HG03439 (cell line): Measurements from ENCODE around the gene SMIM21.

Experiments
- ATAC-seq: cut with Tn5 transposase; IDR thresholded peaks from one replicate; pipeline ENCODE4 v1.9.1; 2021; ENCODE audit warnings: mild to moderate bottlenecking, moderate library complexity; ENCODE audit not compliant: unreplicated experiment

The SMIM21 gene

DNA sequence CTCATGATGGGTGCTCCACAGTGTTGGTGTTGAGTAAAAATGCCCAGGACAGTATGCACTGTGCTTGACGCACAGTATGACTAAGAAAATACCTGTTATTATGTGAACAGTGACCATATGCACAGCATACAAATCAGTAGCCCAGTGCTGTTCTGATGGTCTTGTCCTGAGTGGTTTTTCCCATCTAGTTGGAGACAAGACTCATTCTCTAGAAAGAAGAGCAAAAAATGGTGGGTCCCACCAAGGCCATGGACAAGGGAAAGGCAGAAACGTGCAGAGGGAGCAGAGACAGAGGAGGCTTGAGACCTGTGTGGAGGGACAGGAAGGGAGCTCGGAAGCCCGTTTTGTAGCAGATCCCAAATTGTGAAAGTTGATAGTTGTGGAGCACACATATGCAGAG, 987 bp upstream of the SMIM21 start:
- ATAC-seq: no peak

DNA sequence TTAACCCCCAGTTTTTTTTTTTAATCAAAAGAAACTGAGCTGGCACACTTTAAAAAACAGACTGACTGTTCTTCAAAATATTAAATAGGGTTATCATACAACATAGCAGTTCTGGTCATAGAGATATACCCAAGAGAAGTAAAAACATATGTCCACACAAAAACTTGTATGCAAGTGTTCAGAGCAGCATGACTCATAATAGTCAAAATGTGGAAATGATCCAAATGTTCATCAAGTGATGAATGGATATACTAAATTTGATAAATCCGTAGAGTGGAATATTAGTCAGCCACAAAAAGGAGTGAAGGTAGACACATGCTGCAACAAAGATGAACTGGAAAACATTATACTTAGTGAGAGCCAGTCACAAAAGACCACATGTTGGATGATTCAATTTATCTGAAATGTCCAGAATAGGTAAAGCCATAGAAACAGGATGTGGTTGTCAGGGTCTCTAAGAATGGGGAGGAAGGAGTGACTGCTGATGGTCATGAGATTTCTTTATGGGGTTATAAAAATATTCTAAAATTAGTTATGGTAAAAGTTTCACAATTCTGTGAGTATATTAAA, 5.1 kb downstream of the SMIM21 start:
- ATAC-seq: no peak

DNA sequence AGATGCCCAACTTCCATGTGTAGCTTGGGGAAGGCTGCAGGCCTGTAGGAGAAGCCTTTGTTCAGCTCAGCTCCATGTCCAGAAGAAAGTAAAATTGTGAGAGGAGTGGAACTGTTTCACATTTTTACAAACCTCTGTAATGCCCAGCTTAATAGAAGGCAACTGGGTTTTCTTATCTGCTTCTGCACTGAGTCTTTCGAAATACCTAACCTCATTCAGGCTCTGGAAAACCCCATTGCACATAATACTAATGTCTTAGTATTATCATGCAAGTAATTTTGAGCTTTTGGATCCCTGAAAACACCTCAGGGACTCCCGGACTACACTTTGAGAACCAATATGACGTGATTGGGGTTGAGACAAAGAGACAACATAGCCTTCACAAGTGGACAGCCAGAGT, 5.8 kb downstream of the SMIM21 start:
- no peak for ATAC-seq

DNA sequence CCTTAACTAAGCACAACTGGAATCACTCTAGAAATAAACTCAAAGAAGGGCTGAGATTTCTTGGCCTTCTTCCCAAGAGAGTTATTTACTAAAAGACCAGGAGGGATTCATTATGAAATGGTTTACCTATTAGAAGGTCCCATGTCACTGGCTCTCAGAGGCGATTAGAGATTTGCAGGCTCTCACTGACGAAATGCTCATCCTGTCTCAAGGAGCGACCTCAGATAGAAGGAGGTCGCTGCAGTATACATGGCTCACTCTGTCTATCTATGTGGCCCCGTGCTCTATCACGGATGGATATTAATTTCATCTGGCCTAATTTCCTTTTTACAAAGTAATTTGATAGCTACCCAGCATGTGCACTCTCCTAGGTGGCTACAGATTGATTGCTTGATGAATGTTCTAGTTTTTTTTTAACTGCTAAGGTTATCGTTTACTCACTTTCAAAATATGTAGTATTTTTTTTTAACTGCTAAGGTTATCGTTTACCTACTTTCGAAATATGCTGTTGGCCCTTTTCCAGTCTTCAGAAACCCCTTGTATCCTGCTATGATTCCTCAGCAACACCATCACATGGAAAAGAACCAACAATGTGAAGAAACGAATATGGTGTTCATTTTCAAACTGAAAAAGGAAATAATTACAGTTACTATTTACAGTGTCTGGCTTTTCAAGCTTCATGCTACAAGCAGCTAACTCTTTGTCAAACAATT, 9.1 kb downstream of the SMIM21 start:
- ATAC-seq: no peak

DNA sequence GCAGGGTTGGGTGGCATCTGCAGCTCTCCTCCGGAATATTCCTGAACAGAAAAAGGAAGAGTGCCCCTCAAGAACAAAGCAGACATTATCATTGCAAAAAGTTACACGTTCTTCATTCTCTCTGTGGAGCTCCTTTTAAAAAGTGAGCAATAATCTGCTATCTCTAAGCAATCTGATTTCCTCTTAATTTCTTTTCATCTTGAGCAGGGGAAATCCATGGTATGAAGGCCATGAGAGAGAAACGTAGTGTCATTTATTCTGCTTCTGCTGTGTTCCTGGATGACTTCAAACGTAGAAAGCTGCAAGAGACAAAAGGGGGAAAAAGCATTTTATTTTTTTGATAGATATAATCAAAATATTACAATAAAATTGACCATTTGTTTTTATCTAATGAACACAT, 16.9 kb downstream of the SMIM21 start:
- ATAC-seq: no peak

DNA sequence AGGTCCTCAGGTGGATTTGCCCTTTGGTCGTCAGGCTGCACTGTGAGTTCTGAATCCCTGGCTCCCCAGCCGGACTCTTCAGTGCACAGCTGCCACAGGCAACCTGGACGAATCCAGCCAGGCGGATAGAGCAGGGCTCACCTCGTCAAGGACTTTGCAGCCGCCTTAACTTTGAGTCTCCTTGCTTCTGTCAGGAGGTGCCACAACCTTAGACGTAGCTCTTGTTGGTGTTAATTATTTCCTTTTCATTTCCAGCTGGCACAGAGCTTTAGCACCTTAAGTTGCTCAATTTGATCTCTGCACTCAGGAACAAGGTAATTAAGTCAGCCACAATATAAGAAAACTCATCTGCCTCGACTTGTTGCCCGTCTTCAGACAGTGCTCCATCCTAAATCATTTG, 17.7 kb downstream of the SMIM21 start:
- no peak for ATAC-seq

DNA sequence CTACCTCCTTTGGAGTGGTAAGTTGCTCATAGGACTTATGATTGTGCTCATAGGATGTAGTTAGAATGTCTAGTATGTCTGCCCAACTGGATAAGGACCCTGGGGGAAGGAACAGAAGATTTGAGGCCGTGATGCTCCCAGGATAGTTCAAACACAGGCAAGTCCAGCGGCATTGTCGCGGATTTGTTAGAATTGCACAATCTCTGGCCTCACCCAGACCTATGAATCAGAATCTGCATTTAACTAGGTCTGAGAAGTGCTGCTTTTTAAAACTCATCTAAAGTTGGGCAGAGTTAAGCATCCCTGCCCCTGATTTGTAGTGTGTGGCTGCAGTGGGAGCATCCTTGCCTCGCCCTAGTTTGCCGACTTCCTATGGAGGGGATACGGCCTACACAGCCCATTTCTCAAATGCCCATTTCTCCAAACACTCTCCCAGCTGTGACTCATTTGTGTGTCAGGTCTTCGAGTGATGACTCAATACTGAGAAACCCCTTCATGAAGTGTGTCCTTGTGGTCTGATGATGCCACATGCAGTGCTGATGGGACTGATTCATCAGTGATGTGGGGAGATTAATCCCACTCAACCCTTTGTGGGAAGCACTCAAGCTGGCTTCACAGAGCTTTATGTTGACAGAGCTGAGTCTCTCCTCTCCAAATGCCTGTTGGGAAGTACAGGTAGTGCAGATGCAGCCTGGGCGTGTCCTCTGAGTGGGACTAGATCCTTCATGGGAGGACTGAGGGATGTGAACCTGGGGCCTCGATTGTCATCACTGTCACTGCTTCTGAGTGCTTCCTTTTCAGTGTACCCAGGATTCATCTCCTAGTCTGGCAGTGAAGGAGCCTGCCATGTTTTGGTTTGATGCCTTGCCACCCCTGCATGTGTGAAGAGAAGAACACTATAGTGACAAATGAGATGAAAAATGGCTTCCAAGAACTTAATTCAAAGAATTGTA, 18.7 kb downstream of the SMIM21 start:
- no peak for ATAC-seq

DNA sequence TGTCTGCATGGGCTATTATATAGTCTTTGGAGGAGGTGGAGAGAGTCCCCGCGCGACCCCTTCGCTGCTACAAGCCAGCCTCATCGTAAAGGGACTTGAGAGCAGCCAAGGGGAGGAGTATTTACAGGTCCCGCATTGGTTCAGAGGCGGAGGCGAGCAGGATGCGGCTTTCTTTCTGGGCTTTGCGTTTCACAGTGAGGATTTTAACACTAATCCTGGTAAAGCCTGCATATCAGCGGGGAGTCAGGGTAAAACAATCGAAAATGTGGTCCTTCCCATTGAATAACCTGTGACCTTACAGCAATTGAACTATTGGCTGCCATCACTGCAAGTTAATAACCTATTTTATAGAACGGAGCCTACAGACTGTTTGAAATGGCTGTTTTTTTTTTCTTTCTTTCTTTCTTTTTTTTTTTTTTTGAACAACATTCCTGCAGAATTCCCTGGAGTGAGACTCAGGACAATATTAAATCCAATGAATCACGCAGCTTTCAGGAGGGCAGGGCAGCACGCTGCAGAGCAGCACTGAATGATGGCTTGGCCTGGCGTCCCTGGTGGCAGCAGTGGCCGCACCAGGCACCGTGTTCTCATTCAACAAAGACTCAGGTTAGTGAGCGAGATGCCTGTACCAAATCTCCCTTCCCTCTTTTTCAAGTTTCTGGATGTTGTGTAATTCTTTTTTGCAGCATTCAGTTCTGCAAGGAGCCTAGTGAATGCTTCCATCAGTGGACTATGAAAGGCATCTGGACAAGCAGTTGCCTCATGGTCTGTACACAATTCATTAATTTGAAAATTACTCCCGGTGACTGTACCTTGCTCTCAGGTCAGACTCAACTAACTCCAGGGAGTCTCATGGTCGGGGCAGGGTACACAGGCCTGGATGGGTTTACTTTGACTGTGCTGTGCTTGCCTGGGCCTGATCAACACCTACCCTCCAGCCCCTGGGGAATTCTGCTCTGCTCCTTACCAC, 19.8 kb downstream of the SMIM21 start:
- no peak for ATAC-seq

DNA sequence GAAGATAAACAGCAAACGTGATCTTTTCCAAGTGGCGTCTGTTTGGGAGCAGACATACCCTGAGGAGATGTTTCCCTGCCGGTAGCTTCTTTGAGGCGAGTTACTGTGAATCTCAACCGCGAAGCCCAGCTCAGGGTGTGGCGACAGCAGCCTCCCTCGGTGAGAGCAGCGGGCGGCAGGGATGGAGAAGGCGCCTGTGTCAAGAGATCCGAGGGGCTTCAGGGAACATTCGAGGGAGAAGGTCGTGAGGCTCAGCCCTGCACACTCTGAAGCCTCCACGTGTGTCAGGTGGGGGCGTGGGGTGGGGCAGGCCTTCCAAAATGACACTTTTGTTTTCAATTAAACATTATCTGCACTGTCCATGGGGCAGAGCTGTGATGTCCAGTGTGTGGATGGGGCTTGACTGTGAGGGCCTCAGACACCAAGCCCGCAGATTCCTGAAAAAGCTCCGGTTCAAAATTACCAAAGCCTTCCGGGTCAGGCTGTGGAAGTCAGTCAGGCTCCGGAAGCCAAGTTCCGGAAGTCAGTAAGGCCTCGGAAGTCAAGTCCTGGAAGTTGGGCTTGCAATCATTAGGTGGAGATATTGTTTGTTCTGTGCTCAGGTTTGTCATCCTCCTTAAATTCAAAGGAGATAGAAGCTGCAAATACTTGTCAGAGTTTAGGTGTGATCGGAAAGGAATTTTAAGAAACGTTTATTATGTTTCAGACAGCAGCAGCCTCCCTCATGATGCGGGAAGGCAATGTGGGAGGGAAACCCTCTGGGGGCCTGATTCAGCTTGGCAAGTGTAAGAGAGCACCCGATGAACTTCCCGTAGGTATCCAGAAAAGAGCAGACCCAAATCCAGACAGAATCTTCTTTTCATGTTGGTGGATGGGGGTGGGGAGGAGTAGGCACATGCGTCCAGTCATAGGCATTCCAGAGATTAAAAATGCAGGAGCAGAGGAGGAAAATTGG, 20.7 kb downstream of the SMIM21 start:
- no peak for ATAC-seq

DNA sequence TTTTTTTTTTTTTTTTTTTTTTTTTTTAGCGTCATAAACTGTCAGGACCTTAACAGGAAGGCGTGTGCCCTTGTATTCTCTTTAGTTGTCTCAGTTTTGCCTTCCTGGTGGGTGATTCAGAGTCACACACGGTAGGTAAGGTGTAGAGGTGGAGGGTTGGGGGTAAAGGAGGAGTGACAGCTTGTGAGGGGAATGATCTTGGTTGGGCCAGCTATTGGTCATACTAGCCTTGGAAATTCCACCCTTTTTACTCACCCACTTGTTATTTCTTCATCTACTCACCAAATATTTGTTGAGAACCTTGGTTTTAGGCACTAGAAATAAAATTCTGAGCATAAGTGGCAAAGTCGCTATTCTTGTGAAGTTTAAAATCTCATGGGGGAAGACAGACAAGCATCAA, 22.2 kb downstream of the SMIM21 start:
- ATAC-seq: no peak

DNA sequence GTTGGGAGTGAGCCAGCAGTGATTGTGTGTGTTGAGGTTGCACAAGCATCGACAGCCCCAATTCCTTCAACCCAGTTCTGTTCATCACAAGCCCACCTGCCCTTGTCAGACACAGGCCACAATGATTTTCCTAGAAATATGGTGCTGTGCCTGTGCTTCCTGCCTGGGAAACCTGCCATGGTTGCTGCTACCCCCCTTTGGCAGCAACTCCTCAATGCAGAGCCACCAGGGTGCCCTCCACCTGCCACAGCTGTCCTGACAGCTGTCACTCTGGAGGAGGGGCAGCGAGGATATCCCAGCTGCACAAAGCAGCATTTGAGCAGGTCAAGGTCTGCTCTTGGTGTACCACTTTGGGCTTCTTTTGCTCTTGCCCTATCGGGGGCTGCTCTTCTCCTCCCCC, 27.1 kb downstream of the SMIM21 start:
- no peak for ATAC-seq

DNA sequence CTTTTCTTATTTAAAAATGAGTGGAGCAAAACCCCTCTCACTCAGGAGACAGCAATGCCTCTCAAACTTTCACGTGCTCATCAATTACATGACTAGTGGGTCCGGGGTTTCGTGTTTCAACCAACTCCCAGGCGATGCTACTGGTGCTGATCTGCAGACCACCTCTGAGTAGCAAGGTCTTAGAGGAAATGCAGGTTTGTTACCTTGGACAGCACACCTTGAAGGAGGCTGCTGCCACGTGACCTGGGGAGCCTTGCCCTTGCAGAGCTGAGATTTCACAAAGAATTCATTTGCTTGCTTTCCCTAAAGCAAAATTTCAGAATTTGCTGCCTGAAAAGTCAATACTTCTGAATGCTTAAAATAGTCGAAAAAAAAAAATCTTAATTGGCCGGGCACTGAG, 32.4 kb downstream of the SMIM21 start:
- no peak for ATAC-seq

DNA sequence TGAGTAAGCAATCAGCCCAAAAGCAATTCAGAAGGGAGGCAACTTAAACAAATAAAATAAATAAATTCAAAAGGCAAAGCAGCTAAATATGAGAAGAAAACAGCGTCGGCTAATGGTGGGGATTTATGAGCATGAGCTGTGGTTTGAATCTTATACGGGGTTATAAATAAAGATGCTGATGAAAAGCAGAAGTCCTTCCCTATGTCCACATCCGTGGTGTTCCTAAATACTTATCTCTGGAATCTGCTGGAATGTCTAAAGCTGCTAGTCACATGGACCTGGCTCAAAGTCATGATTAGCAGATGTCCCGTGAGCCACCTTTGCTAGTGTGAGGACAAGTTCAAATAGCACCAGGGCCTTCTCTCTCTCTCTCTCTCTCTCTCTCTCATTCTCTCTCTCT, 33.8 kb downstream of the SMIM21 start:
- ATAC-seq: no peak

DNA sequence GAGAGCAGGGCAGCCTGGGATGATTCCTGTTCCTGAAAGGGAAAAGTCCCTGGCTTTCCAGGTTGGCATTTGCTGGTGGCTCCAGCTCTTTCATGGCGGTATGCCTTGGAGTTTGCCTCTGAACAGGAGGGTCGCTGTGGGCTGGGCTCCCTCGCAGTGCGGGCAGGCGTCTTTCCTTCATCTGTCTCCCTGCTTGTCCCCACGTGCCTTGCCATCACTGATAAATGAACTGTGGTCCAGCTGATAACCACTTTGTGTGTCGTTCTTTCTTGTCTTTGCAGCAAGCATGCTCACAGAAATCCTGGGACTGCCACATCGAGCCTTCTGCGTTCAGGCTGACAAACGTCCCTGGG, 35.3 kb downstream of the SMIM21 start:
- ATAC-seq: no peak

DNA sequence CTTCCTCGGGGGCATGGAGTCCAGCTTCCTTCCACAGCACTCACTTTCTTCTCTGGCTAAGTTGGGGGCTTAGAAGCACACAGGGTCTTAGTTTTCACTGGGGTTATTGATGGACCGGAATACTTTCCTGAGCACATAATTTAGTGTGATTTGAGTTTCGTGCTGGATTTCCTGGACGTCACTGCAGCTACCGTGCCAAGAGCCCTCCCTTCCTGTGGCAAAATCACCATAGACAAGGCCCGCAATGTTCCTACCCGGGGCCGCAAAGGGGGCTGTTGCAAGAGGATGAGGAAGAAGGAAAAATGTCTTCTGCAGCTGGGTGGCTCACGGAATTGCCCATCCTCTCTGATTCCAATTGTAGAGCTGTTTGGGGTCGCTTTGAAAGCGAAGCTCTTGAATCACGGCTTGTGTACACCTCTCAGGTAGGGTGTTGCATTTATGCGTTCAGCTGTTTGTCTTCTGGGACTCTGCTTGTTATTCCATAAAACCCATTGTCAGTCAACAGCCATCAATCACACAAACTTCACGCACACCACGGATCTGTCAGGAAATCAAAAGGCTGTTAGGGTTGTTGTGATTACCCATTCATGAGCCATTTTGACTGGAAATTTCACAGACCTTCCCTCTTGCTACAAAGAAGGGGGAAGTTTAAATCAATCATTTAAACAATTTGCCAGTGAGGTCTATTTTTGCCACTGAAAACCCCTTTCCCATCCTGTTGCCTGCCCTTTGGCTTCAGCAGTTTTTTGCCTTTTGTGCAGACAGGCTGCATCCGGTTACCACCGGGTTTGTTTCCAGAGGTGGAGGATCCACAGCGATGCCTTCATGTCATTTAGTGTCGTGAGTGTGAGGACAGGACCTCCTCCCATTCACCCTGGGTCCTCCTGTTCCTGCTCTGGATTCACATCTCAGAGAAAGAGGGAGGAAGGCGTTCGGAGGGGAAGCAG, 36.0 kb downstream of the SMIM21 start:
- ATAC-seq: no peak

DNA sequence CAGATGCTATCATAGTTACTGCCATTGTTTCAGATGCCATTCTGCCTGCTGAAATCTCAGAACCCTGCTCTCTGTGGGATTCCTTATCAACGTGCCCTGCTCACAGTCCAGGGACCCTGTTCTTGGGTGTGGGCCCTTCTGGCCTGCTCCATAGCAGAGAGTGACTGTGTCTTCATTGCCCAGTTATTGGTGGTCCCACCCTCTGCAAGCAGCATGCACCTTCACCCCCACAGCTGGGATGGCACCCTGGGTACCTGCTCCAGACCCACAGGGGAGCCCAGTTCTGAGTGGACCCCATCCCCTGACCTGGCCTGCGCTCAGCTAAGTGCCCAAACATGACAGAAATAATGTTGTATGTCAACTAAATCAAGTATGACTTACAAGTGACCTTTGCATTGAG, 36.6 kb downstream of the SMIM21 start:
- ATAC-seq: no peak

DNA sequence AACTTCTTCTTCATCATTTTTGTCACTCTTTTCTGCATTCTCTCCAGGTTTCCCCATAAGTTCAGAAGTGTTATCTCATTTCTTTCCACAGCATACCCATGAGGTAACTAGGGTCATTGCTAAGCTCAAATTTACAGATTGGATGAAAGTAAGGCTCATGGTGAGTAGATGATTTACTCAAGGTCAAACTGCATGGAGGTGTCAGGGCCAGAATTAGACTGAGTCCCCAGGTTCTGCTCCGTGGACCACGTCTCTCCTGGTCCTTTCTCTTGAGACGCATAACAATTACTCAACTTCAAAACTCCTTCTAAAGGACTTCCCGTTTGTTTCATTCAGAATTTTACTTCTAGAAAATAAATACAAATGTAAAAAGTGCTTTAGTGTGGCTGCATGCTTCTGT, 43.4 kb downstream of the SMIM21 start:
- no peak for ATAC-seq
